ENCODE results near the gene VWA8.

VWA8 gene

DNA sequence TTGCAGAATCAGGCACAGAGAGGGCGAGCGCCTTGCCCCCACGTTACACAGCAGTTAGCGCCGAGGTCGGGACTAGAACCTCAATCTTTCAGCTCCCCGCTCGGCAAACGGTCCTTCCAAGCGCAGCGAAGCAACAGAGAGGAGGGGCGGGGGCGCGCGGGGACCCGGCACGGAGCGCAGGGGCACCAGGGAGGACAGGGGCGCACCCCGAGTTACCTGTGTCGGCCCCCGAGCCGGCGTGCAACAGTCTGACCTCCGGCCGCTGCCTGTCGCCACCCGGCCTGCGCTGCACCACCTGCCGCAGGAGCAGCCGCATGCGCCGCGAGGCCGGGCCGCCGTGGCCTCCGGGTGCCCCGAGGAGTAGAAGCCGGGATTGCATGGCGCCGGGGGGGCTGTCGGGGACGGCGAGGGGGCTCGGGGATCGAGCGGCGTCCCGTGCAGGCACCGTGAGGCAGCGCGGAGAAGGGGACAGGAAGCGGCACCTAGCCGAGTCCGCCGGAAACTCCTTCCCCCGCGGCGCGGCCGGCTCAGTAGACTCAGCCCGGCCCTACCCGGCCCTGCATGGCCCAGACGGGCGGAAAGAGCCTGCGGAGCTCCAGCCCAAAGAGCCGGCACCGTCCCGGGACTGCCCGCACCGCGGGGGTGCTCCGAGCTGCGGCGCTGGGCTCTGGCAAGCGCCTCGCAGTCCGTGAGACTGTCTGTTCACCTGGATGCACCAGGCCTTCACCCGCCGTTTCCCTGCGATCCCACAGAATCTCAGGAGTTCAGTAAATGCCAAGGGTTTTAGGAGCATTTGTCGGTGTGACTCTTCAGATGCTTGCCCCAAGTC lies at the start of gene VWA8:
VWA8 (minus strand) TSS at position 473 of the 829 bp plus-strand sequence; CDS start at position 379, 94 bp downstream.
- DNase-seq = peak; percentile 87

DNA sequence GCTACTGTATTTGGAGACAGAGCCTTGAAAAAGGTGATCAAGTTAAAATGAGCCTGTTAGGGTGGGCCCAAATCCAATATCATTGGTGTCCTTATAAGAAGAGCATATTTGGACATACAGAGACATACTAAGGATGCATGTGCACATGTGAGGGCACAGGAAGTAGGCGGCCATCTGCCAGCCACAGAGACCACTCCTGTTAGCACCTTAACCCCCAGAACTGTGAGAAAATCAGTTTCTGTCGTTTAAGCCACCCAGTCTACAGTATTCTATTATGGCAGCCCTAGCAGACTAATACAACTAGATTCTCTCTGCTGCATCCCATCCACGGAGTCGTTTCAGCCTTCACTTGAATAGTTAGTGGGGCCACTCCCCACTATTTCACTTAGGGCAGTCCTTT lies 48.1 kb upstream of the VWA8 start:
- DNase-seq = no peak

DNA sequence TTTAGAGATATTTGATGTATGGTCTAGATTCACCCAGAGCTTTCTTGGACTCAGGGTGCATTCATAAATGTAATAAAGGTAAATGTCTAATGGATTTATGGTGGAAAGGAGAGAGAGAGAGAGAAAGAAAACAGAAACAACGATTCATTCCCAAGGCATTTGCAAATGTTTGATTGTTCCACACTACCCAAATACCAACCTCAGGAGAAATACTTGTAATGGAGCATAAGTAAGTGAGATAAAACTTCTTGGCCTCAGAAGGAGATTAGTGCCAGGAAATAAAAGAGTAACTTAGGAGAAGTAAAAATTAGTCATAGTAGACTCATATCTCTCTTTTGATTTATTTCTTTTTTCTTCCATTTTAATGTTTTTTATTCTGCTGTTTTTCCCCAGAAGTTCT lies 46.9 kb upstream of the VWA8 start:
- DNase-seq = no peak

DNA sequence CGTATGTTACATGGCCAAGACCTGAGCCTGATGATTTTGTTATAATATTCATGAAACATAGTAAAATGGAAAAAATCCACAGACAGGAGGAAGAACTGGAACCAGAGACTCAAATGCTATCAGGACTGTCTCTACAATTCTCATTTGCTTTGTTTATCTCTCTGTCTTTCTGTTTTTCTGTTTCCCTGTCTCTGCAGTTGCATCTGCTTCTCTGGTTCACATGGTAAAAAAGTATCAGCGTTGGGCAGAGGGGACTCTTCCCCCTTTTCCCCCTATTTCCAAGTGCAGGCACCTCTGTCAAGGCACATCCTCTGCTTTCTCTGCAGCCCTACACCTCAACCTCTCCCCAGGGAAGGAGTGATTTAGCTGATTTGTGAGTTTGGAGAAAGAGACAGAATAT lies 41.2 kb upstream of the VWA8 start:
- DNase-seq = no peak

DNA sequence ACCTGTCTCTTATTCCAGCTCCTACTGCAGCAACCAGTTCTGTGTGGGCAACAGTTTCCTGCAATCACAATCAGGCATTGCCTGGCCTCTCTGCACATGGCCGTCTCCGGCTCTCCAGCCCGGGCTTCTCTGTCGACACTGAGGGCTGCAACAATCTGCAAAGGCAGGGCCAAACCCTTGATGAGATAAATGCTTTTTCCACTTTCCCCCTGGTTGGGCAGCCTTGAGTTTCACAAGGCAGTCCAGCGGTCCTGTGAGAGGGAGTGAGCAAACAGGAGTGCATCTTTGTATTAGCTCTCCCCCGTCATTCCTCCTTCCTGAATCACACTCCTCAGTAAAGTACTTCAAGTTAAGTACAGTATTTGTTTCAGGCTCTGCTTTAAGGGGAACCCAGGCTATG lies 40.7 kb upstream of the VWA8 start:
- DNase-seq = no peak

DNA sequence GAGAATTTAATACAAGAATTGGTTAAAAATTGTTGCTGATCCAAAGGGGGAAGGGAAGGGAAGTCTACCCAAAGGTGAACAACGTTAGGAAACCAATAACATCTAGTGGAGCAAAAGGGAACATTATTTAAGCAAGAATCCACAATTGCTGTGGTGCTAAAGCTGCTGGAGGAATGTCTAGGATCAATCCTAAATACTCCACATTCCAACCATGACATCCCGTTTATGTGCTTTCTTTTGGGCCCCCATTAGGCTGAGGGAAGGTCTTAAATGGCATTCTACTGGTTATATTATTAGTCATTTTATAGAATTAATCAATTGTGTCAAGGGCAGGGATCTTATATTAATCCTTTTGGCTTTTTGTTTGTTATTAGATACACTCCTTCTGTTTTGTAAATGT lies 39.9 kb upstream of the VWA8 start:
- no peak for DNase-seq

DNA sequence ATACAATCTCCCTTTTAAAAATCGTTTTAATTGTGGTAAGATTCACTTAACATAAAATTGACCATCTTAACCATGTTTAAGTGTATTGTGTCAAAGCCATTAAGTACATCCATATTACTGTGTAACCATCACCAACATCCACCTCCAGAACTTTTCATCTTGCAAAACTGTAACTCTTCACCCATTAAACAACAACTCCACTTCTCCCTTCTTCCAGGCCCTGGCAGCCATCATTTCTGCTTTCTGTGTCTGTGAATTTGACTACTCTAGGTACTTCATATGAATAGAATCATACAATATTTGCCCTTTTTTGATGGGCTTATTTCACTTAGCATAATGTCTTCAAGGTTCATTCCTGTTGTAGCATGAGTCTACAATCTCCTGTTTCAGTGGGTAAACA lies 36.5 kb upstream of the VWA8 start:
- DNase-seq = no peak

DNA sequence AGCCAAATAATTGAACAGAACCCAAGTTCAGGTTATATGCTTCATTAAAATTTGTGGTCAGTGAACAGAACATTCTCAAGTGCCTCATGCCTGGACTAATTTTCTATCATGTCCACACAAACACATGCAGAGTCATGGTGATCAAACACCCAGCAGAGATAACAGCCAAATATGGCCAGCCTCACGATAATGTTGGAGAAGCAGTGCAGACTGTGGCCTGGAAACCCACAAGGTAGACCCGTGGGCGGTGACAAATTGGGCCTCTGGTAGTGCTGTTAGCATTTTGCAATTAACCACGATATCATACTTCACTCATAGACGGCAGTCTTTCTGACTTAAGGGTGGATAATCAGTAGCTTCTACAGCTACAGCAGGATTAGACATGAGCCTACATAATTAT lies 35.0 kb upstream of the VWA8 start:
- DNase-seq = no peak

DNA sequence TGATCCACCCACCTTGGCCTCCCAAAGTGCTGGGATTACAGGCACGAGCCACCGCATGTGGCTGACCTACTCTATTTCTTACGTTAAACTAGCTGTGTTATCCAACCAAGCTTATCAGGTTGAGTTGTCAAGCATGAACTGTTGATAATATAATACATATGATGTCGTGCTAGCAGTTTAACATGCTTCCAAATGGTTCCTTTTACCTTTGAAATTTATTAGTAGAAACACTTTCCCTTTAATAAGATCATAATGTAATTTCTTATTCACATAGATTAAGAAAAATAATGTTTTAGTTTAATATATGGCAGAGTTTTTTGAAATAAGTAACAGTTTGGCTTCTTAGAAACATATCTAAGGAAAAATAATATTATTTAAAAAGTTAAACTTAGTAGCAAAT lies 34.4 kb upstream of the VWA8 start:
- no peak for DNase-seq

DNA sequence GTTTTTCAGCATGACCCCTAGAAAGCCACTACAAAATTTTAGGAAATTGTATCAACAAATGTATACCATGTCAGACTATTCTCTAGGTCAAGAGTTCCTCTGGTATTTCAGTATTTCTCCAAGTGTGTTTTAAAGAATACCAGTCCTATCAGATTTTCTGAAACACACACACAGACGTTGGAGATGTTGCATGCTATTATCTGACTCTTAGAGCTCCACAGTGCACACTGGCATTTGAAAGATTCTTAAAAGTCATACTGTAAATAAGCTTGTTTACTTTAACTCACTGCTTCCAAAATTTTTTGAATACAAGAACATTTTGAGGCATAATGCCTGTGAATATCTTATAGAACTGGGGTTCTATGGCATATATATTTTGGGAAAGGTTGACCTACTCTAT lies 33.8 kb upstream of the VWA8 start:
- DNase-seq = no peak

DNA sequence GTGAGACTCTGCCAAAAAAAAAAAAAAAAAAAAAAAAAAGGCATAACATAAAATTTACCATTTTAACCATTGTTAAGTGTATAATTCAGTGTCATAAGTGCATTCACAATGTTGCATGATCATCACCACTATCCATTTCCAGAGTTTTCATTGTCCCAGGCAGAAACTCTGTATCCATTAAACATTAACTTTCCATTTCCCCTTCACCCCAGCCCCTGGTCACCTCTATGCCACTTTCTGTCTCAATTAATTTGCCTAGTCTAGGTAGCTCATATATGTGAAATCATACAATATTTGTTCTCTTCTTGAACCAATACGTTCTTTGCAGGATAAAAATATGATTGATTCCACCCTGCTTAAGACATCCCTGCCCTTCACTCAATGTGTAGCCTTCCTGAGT lies 31.0 kb upstream of the VWA8 start:
- DNase-seq = no peak

DNA sequence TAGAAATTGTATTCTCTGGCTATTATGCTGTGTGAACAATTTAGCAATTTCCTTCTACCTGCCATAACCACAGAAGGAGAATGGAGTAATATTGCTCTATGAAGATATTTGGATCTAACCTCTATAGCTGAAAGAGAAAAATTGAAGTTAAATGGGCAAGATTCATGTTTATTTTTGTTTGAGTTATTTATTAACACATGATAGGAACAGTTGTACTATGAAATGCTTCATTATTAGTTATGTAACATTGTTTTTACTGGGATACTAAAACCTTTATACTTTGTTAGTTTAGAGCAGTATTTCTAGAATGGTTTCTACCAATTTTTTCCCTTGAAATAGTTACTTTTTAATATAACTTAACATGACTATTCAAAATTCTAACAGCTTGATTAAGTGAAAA lies 27.3 kb upstream of the VWA8 start:
- DNase-seq = no peak

DNA sequence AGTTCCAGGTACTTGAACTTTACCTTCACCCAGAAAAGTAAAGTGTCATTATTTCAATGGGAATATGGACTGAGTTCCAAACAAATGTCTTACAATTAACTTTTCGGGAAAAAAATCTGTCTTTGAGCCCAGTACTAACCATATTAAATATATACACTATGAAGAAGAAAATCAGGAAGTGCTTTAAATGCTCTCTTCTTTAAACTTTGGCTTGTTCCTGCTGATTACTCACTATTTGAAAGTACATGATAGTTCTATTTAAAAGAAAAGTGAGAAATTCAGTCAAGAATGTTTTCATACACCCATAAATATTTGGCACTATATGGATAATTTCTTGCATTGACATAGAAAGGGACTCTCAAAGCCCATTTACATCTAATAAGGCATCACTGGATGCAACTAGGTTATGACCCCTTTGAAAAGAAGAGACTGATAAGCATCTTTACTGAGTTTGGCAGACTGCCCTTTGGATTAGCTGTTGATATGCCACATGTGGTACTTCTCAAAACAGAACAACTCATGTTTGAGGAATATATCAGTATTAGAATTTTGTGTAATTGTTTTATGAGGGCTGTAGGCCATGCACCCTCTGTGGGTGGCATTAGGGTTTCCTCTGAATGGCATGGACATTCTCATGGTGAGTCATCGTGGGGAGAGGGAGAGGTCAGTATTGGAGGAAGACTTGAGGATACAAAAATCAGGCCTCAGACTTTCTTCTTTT lies 25.0 kb upstream of the VWA8 start:
- no peak for DNase-seq

DNA sequence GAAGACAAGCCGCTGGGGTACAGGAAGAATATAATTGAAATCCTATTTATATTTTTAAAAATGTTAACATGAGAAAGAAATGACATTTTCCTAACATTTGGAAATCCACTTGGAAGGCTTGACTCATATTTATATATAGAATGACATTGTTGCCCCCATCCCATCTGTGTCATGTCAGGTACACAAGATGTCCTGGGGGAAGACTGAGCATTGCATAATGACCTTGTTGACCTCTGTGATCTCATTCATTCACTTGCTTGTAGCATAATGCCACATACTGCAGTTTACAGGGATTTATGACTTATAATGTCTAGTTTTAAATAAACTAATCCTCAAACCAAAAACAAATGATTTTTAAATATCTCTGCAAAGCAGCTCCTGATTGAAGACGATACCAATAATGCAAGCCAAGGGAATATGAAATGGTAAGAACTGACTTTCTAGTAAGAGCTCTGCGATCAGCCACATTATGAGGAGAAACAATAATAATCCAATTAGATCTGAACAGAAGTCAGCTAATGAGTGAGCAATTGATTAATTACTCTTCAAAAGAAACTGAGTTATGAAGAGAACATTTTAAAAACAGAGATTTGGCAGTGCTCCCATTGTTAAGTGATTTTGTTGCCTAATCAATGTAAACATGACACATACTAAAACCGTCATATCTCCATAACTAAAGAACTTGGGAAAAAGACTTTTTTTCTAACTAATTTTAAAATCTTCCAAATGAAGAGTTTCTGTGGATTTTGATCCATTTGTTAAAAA lies 21.2 kb upstream of the VWA8 start:
- no peak for DNase-seq

DNA sequence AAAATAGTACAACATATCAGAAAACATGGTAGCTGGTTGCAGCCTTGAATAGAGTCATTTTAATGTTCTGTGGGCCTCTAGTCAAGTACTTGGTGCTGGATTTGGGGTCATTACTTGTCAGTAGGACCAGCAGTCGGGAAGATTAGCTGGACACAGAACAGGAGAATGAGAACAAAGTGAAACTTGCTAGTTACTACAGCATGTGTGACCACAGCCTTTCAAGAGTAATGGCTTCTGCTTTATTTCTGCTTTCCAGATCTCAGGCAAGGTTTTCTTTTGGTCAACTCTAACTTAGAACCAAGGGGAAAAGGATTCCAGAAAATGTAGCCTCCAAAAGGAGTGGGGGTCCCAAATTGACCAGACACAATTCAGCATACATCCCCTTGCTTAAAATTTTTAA lies 17.1 kb upstream of the VWA8 start:
- no peak for DNase-seq

DNA sequence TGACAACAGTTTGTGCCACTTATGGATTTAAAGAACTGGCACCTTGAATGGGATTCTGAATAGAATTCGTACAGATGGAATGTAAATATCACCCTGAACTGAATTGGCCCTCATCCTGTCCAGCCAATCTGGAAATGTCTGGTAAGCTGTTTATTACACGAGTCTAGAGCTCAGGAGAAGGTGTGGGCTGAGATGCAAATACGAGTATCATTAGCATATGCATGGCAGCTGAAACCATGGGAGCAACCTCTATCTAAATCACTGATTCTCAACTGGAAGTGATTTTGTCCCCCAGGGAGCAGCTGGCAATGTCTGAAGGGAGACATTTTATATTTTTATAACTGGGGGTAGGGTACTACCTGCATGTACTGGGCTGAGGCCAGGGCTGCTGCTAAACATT lies 15.6 kb upstream of the VWA8 start:
- DNase-seq = no peak

DNA sequence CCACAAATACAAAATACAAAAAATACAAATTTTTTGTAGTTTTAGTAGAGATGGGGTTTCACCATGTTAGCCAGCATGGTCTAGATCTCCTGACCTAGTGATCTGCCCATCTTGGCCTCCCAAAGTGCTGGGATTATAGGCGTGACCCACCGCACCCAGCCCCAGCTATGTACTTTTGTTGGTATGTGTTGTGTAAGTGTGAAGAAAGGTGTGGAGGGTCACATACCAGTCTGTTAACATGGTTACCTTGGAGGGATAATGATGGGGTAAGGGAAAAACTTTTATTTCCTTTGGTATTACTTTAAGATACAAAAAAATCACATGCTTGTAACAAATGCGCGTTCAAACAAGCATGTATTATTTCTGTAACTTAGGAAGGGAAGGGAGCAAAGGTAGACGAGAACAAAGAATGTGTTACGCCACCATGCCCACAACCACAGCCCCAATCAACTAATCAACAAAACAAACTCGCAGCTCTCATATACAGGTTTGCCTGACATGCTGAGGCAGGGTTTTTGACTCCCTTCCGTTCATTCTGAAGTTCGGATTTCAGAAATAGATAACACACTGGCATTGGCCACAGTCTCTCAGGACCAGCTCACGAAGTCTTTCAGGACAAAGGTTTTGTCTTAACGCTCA lies 13.5 kb upstream of the VWA8 start:
- DNase-seq = no peak

DNA sequence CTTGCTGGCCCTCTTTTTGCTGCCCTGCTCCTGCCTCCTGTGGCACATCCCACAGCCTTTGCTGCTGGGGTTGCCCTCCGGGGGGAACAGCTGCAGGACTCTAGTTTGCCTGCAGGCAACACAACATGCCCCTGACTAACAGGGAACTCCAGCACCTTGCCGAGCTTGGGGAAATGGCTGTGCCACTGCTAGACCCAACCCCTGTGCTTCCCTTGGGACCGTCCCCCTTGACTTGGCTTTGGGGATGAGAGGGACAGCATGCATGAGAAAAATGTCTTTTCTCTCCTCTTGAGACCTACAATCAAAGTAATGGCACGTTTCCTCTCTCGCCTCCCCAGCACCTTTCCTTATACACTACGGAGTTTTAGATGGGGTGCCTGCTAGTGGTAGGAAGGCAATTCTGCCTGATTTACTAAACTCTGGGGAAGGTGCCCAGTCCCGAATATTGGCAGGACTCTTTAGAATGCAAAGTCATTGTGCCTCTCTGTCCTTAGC lies 12.4 kb upstream of the VWA8 start:
- no peak for DNase-seq

DNA sequence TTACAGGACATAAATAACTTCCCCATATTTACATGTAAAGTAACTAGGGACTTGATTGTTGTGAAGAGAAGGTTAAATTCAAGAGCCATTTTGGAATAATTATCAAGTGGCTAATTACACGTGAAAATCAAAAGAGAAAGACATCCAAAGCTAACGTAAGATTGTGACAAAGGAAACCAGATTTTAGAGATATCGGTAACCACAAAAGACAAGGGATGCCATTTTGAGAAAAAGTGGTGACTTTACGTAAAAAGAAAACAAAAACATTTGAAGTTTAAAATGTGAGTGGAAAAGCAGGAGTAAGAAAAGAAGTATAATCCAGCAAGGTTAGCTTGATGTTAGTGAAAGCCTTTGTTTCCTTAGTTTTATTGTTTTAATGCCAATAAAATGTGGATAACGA lies 10.9 kb upstream of the VWA8 start:
- DNase-seq = no peak

DNA sequence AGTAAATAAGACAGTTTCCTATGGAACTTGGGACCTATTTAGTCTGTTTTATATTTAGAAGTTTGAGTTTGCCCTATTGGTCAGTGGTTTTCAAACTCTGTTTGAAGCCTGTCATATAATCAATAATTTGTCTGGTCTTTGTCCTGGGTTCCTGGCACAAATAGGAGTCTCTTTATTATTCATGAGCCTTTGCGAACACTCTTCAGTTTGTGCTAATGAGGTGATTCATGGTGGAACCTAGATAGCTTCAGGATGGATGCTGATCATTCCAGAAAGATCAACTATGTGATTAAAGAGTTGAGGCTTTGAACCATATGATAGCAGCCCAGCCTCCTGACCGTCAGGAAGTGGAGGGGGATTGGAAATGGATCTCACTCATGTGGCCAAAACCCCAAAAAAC lies 10.0 kb upstream of the VWA8 start:
- DNase-seq = no peak

DNA sequence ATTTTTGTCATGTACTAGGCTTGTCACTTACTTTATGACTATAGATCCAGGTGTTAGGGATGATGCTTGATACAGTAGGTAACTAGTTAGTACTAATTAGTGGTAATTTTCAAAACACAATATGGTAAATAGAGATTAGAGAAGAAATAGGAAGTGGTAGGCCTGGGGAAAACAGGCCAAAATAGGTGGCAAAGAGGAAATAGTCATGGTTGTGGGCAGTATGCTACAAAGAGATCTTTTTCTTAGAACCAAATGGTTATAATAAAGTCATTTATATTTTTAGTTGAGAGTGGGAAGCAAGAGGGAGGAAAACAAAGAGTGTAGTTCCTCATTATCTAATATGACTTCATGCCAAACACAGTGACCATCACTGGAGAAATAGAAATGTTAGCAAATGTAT lies 9.1 kb upstream of the VWA8 start:
- no peak for DNase-seq

DNA sequence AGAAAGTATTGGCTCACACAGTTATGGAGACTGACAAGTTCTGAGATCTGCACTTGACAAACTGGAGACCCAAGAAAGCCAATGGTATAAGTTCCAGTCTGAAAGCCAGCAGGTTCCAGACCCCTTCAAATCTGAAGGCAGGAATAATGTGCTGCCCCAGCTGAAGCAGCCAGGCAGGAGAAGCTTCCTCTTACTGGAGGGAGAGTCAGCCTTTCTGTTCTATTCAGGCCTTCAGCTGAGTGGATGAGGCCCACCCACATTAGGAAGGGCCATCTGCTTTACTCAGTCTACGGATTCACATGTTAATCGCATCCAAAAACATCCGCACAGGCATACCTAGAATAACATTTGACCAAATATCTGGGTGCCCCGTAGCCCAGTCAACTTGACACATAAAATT lies 8.2 kb upstream of the VWA8 start:
- no peak for DNase-seq

DNA sequence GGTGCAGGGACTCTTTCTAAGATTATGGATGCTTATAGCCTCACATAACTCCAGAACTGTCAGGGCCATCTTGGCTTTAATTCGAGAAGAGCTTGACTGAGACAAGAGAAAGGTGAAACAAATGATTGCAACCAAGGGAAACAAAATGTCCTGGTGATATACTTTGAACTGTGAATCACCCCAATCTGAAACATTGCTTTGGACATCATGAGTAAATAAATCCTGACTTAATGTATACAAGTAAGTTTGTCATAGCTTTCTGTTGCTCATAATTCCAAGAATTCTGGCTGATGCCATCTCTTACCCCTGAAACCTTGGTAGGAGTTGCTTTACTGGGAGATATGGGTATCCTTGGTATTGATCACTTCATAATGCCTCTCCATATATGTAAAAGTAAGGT lies 5.8 kb upstream of the VWA8 start:
- no peak for DNase-seq

All from right hindlimb (tissue), 1 donor.